CD4-positive, alpha-beta T cell treated with Interleukin-12 subunit alpha and Interleukin-12 subunit beta, for 1 hour (primary cell): Measurements from ENCODE around the gene GAREM1.

Source experiments
- DNase-seq: peaks from one replicate; pipeline ENCODE4 v3.0.0-alpha.2; 2020

Gene GAREM1

DNA sequence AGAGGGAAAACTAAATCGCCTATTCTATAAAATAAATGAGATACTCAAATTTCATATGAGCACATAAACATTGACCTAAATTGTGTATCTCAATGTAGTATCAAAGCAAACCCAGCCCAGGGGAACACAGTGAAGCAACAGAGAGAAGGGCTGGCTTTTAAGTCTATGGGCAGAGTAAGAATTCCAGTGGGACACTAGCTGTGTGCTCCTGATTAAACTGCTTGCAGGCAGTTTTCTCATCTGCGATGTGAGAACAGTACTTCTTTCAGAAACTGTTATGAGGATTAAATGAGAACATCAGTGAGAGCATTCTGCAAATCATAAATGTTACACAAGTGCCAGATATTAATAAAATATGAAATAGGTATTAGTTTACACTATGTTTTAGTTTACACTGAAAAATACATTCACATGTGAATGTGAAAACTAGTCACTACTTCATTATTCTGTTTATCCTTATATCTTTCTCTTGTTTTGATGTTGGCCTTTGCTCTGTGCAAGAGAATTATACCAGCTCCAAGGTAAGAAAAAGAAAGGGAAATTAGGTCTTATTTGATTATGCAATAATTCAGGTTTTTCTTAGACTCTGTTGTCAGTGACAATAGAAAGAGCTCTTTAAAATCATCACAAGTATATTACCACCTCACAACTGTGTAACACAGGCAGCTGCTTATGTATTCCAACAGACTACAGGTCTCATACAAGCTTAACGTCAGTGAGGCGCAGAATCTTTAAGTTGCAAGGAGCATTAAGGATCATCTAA, 47.5 kb downstream of the GAREM1 start:
- no peak for DNase-seq

DNA sequence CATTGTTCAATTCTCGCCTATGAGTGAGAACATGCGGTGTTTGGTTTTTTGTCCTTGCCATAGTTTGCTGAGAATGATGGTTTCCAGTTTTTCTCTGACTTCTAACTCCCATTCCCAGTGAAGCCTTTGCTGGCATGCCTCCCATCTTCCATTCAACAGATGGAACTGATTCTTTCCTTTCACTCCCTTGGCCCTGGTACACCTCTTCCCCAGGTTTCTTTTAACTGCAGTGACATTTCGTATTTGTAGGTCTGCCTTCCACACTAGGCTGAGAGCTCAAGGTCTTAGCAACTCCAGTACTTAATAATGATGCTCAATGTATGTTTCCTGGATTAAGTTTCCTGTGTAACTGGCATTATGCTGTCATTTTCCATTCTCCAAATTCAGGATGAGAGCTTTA, 48.5 kb downstream of the GAREM1 start:
- DNase-seq = no peak

DNA sequence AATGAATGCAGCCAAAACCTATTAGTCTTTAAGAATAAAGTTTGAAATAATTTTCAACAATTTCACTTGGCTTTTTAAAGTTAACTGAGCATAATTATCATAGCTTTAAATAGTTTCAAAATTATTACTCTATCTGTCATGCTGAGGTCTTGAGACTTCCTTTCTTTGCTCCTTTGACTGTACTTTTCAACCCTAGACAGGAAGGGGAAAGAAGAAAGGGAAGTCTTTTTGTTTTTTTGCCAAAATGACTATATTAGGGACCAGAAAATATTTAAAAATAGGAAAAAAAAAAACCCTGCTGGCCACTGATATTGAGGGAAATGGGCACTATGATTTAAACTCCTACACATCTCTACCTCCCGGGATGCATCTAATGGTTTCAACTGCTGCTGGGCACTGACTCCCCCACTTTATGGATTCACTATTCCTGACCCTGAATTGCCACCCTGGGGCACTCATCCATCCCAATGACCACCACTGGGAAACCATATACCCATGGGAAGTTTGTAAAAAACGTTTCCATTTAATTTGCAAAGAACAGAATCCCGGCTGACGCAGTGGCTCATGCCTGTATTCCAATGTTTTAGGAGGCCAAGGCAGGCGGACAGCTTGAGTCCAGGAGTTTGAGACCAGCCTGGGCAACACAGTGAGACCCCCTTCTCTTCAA, 50.5 kb downstream of the GAREM1 start:
- no peak for DNase-seq

- DNase-seq = no peak
These were observed 52.5 kb downstream of the GAREM1 start for GRCh38 chr18:32418148-32418547.

GRCh38 chr18:32405588-32405987, 65.1 kb downstream of the GAREM1 start:
- DNase-seq = no peak

DNA sequence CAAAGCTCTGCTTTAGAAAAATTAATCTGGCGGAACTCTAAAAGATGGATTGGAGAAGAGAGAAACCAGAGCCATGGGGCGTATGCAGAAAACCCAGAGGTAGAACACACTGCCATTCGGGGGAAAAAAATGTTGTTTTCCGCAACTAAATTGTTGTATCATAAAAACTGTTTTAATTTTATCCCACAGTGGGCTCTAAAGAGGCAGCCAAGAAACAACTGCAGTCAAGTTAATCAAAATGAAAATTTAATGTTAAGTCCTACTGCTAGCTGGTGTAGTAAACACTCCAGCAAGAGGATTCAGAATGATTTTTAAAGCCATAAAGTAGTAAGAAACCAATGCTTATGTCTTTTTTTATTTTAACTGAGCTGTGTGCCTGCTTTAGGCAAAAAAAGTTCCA, 69.1 kb downstream of the GAREM1 start:
- no peak for DNase-seq

DNA sequence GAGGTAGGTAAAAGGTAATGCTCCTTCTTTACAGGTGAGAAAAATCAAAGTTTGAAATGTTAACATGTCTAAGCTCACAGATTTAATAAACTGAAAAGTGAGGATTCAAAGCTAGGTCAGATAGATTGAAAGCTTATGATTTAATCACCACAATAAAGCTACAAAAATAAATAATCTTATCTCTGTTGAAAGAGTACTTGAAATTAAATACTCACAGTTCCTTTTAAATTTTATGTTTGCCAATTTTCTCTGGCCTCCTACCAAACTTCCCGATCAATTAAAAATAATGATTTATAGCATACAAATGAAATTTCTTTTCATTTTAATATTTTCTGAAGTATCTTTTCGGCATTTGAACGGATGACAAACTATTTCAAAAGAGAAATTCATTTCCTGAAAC, 77.3 kb downstream of the GAREM1 start:
- DNase-seq = no peak

- no peak for DNase-seq
These were observed 79.6 kb downstream of the GAREM1 start for GRCh38 chr18:32391126-32391525.

- DNase-seq = no peak
These were observed 80.8 kb downstream of the GAREM1 start for GRCh38 chr18:32389858-32390257.

DNA sequence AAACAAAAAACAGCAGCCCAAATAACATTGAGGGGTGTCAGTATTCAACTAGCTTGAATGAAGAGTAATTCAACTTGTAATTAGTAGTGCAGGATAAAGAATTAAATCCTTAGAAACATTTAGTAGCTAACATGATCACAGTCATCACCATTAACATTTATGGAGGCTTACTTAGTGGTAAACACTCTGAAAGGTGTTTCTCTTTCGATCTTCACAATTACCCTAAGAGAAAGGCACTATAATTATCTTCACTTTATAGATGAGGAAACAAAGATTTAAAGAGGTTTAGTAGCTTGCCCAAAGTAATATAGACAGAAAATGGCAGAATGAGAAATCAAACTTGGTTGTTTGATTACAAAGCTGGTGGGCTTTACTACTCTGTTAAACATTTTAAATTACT, 81.5 kb downstream of the GAREM1 start:
- no peak for DNase-seq

DNA sequence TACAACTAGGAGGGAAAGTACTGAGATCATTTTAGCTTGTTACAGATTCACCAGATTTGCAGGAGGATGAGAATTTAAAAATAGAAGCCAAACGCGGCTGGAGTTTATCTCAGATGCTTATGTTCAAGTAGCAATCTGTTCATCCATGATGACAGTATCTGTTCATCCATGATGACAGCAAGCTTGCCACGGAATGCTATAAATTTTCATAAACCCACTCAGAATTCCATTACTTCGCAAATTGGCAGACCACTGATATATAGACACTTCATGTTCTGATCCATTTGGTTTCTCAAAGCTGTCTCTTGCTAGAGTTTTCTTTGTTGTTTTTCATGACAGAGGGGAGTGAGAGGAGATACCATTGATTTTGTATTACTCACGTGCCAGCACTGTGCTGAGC, 84.2 kb downstream of the GAREM1 start:
- no peak for DNase-seq

- DNase-seq = no peak
These were observed 87.4 kb downstream of the GAREM1 start for GRCh38 chr18:32383050-32383819.

- DNase-seq = no peak
These were observed 88.9 kb downstream of the GAREM1 start for GRCh38 chr18:32381761-32382160.

DNA sequence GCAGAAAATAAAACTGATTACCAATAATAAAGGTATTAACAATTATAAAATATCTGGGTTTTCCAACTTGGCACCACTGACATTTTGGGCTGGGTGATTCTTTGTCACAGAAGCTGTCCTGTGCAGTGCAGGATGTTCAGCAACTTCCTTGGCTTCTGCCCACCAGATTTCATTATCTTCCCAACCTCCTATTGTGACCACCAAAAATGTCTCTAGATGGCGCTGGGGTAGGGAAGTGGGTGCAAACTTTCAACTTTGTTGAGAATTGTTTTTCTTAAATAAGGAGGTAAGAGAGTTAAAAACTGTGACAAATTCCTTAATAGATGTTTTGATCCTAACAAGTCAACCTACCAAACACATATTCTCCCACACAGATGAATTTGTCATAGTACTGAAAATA, 90.1 kb downstream of the GAREM1 start:
- no peak for DNase-seq

DNA sequence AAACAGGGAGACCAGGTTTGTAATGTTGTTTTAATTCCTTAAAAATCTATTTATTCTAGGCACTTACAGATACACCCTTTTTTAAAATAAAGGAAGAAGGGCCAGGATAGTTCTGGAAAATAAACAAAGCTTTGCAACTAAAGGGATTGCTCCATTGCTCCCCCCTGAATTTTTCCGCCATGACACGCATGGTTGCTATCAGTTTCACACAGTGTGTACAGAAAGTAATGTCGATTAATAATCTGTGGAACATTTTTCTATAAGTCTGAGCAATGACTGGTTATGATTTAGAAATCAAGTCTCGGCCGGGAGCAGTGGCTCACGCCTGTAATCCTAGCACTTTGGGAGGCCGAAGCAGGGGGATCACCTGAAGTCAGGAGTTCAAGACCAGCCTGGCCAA, 90.8 kb downstream of the GAREM1 start:
- DNase-seq = no peak

DNA sequence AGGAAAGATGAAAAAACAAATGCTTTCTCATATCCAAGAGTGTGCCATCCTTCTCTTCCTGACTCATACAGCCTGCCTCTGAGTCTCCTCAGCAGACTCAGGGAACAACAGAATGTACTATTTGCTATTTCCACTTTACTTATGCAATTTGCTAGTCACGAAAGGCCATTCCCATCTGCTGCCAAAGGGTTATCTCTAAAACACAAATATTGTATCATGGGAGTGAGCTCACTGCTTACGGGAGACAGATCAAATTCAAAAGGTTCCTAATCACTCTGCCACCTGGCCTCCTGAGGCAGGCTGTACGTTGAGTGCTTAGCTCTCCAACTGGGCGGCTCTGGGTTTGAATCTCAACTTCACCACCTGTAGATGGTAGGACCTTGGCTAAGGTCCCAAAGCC, 92.0 kb downstream of the GAREM1 start:
- DNase-seq = no peak

- no peak for DNase-seq
These were observed 96.7 kb downstream of the GAREM1 start for GRCh38 chr18:32373995-32374394.

DNA sequence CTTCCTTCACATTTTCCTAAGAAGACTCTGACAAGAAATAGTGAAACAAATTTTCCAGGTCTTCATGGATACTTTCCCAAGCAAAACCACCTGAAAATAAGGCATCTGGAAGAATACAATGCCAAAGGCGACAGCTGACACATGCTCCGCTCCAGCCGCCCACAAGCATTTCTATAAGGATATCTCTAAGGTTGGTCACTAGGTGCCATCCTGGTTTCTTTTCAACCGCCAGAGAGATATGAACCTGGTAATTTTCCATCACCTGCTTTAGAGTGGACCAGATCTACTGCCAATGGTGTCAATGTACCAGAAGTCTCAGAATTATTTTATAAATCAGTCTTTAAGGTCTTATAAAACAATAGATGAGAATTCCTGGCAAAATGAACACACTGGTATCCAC, 97.2 kb downstream of the GAREM1 start:
- DNase-seq = no peak

- no peak for DNase-seq
These were observed 98.2 kb downstream of the GAREM1 start for GRCh38 chr18:32372381-32373061.

DNA sequence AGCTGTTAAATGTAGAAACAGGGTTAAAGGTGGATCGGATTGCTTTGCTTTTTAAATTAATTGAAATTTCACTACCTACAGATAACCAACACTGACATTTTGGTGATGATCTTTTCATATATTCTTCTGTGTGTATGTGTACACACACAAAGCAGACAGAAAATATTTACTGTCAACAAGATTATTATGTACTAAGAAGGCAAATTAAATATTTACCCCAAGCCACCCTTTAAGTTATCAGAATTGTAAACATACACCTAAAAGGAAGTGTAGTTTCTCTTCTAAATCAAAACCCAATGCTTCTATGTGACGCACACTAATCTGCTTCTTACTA, 98.7 kb downstream of the GAREM1 start:
- no peak for DNase-seq

- no peak for DNase-seq
These were observed 99.3 kb downstream of the GAREM1 start for GRCh38 chr18:32371384-32371783.

GRCh38 chr18:32368991-32369390, 101.7 kb downstream of the GAREM1 start:
- no peak for DNase-seq

- DNase-seq = no peak
These were observed 102.5 kb downstream of the GAREM1 start for GRCh38 chr18:32368170-32368569.
